ENCODE data around the gene NPDC1. TPM values are rescaled to one million over a fixed set of nuclear protein-coding genes. Genes with fewer than 3 reads are reported as not detected.

Gene NPDC1
- polyA plus RNA-seq, 3 donors: 0.51 to 2.7 TPM; not detected in 1

DNA sequence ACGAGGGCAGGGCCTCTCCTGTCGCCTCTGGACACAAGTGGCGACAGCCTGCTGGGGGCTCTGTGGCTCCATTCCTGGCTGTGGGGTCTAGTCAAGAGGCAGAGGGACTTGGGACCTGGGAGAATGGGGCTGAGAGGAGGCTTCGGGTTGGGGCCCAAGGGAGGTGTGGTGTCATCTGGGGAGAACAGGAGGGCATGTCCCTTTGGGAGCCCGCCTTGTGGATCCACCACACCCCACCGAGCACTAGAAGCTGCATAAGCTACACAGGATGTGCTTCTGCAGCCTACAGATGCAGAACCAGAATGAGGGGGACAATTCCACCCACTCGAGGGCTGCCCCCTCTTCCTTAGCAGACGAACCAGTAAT, 36.9 kb upstream of the NPDC1 start:
- TF ChIP-seq, protein P1, sequence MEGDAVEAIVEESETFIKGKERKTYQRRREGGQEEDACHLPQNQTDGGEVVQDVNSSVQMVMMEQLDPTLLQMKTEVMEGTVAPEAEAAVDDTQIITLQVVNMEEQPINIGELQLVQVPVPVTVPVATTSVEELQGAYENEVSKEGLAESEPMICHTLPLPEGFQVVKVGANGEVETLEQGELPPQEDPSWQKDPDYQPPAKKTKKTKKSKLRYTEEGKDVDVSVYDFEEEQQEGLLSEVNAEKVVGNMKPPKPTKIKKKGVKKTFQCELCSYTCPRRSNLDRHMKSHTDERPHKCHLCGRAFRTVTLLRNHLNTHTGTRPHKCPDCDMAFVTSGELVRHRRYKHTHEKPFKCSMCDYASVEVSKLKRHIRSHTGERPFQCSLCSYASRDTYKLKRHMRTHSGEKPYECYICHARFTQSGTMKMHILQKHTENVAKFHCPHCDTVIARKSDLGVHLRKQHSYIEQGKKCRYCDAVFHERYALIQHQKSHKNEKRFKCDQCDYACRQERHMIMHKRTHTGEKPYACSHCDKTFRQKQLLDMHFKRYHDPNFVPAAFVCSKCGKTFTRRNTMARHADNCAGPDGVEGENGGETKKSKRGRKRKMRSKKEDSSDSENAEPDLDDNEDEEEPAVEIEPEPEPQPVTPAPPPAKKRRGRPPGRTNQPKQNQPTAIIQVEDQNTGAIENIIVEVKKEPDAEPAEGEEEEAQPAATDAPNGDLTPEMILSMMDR (IDR thresholded peaks at IDR 0.05): no peak
- Histone ChIP-seq H3K4me2 (replicated peaks; ENCODE audit: extremely low read depth, low read length, poor library complexity, severe bottlenecking) (no peak overlapping the region), H3K36me3 (replicated peaks in 1 of 2; ENCODE audit: control insufficient read depth in 1 of 2, insufficient read depth in 2 of 2, low read length in 2 of 2) (peaks cover 36 to 40% of the 10 kb centered on the region in 2 donors), H3K4me1 (ENCODE audit: control insufficient read depth in 1 of 2, insufficient read depth in 2 of 2, low read length in 2 of 2) (peaks cover 28 to 34% of the 10 kb centered on the region in 2 donors), H3K9me3 (replicated peaks in 1 of 2; ENCODE audit: control insufficient read depth in 1 of 2, insufficient read depth in 1 of 2, low read length in 2 of 2) (no peaks in the 10 kb centered on the region), H3K4me3 (replicated peaks in 1 of 3; ENCODE audit: low read depth in 2 of 3, low read length in 3 of 3) (no peak overlapping the region), H3K27ac (ENCODE audit: low read depth in 1 of 2, low read length in 2 of 2) (no peak overlapping the region), H2AFZ (ENCODE audit: insufficient read depth, low read depth, low read length, poor library complexity, severe bottlenecking) (no peak overlapping the region), H4K20me1 (ENCODE audit: insufficient read depth, low read length) (peaks cover 20% of the 10 kb centered on the region), H3K79me2 (ENCODE audit: insufficient read depth, low read length) (peaks cover 2% of the 10 kb centered on the region), H3K9ac (ENCODE audit: insufficient read depth, low read length, poor library complexity, severe bottlenecking) (no peak overlapping the region), H3K27me3 (ENCODE audit: control insufficient read depth in 2 of 2, insufficient read depth in 2 of 2, low read length in 2 of 2) (no peaks in the 10 kb centered on the region)
- 100% methylated on average over 4 of the region's 8 CpGs for WGBS (ENCODE audit: insufficient coverage)
- H3K36me3 Mint-ChIP-seq: peaks cover 25 to 53% of the 10 kb centered on the region in 2 donors
- intact Hi-C loops (cut with micrococcal nuclease): no loop called here
- peak overlapping the region in 1 of 7 donors; percentile 69 for H3K27ac Mint-ChIP-seq
- peaks cover 0 to 9% (median 0%) of the 10 kb centered on the region in 7 donors for H3K9me3 Mint-ChIP-seq
- H3K4me1 Mint-ChIP-seq: peaks cover 31% of the 10 kb centered on the region
- no peak for DNase-seq
- no peak overlapping the region for H3K4me3 Mint-ChIP-seq
- H3K27me3 Mint-ChIP-seq (ENCODE audit: low read depth in 3 of 3): peaks cover 0 to 1% (median 0%) of the 10 kb centered on the region in 3 donors

DNA sequence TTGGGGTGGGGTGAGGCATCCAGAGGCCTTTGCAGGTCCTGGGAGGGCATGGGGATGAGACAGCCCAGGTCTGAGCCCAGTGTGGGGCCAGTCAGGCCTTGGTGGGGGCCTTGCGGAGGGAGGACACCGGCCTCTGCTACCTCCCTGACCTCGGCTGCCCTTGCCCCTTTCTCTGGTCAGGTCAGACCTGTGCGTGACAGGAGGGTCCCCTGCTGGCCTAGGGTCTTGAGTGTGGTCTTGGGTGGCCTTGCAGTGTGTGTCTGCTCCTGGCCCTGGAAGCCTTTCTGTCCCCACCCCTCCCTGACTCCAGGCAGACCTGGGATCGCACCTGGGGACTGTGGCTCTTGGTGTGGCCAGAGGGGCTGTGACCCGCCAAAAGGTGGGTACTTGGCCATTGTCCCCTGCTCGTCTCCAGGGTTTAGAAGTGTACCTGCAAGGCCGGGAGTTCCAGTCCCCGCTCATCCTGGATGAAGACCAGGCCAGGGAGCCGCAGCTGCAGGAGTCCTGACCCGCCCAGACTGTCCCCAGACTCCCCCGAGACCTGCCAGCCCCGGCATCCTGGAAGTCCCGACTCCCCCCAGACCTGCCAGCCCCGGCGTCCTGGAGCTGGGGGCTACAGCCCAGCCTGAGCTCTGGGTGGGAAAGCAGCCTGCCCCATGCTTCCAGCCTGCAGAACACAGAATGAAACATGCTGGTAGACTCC, 36.4 kb upstream of the NPDC1 start:
- Histone ChIP-seq H3K9ac (ENCODE audit: insufficient read depth, low read length, poor library complexity, severe bottlenecking) (no peak overlapping the region), H2AFZ (ENCODE audit: insufficient read depth, low read depth, low read length, poor library complexity, severe bottlenecking) (no peak overlapping the region), H3K9me3 (replicated peaks in 1 of 2; ENCODE audit: control insufficient read depth in 1 of 2, insufficient read depth in 1 of 2, low read length in 2 of 2) (no peaks in the 10 kb centered on the region), H3K4me1 (ENCODE audit: control insufficient read depth in 1 of 2, insufficient read depth in 2 of 2, low read length in 2 of 2) (peaks cover 25 to 32% of the 10 kb centered on the region in 2 donors), H4K20me1 (ENCODE audit: insufficient read depth, low read length) (peaks cover 20% of the 10 kb centered on the region), H3K79me2 (ENCODE audit: insufficient read depth, low read length) (no peaks in the 10 kb centered on the region), H3K27ac (ENCODE audit: low read depth in 1 of 2, low read length in 2 of 2) (no peak overlapping the region), H3K27me3 (ENCODE audit: control insufficient read depth in 2 of 2, insufficient read depth in 2 of 2, low read length in 2 of 2) (no peaks in the 10 kb centered on the region), H3K4me3 (replicated peaks in 1 of 3; ENCODE audit: low read depth in 2 of 3, low read length in 3 of 3) (no peak overlapping the region), H3K4me2 (replicated peaks; ENCODE audit: extremely low read depth, low read length, poor library complexity, severe bottlenecking) (no peak overlapping the region), H3K36me3 (replicated peaks in 1 of 2; ENCODE audit: control insufficient read depth in 1 of 2, insufficient read depth in 2 of 2, low read length in 2 of 2) (peaks cover 36 to 40% of the 10 kb centered on the region in 2 donors)
- H3K4me3 Mint-ChIP-seq: no peak overlapping the region
- intact Hi-C loops (cut with micrococcal nuclease): no loop called here
- DNase-seq: no peak
- H3K4me1 Mint-ChIP-seq: peaks cover 26% of the 10 kb centered on the region
- 97% methylated on average over 15 of the region's 16 CpGs for WGBS (ENCODE audit: insufficient coverage)
- peaks cover 0 to 1% (median 0%) of the 10 kb centered on the region in 3 donors for H3K27me3 Mint-ChIP-seq (ENCODE audit: low read depth in 3 of 3)
- peak overlapping the region in 1 of 7 donors; percentile 69 for H3K27ac Mint-ChIP-seq
- H3K9me3 Mint-ChIP-seq: peaks cover 0 to 9% (median 0%) of the 10 kb centered on the region in 7 donors
- H3K36me3 Mint-ChIP-seq: peaks cover 25 to 53% of the 10 kb centered on the region in 2 donors
- TF ChIP-seq, protein P1 (IDR thresholded peaks at IDR 0.05): no peak

All from CD14-positive monocyte (primary cell).